Mesendoderm (in vitro differentiated cells): ENCODE measurements around the gene RAD52.
"Not testable (repeated sequence)": the region's sequence is repeated elsewhere in the genome, so short reads cannot be mapped to it uniquely, and the experiment has no call there.

Source experiments
- DNase-seq: peaks from one replicate; pipeline ENCODE4 v3.0.0; 2013
- H2AK5ac ChIP-seq: 2 replicates; pipeline ENCODE4 v1.6.1; 2013; ENCODE audit warnings: low read length, inconsistent platforms
- H2BK120ac ChIP-seq: 2 replicates; pipeline ENCODE4 v1.6.1; 2013; ENCODE audit warnings: low read depth, mild to moderate bottlenecking, low read length, moderate library complexity, mixed read lengths
- H2BK15ac ChIP-seq: replicated peaks from 2 replicates; pipeline ENCODE4 v1.6.1; 2013; ENCODE audit warnings: low read depth, mild to moderate bottlenecking, moderate library complexity
- H2BK5ac ChIP-seq: 2 replicates; pipeline ENCODE4 v1.6.1; 2013; ENCODE audit warnings: low read length, inconsistent platforms
- H3K18ac ChIP-seq: 2 replicates; pipeline ENCODE4 v1.6.1; 2013; ENCODE audit warnings: mild to moderate bottlenecking, low read length, mixed read lengths
- H3K23ac ChIP-seq: one replicate; pipeline ENCODE4 v1.6.1; 2013; ENCODE audit warnings: low read length
- H3K27ac ChIP-seq: 2 replicates; pipeline ENCODE4 v1.5.1; 2013; ENCODE audit warnings: low read depth, mild to moderate bottlenecking, inconsistent platforms, low read length, moderate library complexity
- H3K27me3 ChIP-seq: 2 replicates; pipeline ENCODE4 v1.6.1; 2013; ENCODE audit warnings: low read length, control low read depth, mild to moderate bottlenecking, inconsistent platforms; ENCODE audit not compliant: insufficient read depth, poor library complexity
- H3K36me3 ChIP-seq: 2 replicates; pipeline ENCODE4 v1.6.1; 2013; ENCODE audit warnings: low read length, inconsistent platforms; ENCODE audit not compliant: control insufficient read depth, insufficient read depth
- H3K4ac ChIP-seq: one replicate; pipeline ENCODE4 v1.6.1; 2013; ENCODE audit warnings: low read depth, mild to moderate bottlenecking, low read length, moderate library complexity
- H3K4me1 ChIP-seq: 2 replicates; pipeline ENCODE4 v1.6.1; 2013; ENCODE audit warnings: low read depth, low read length, inconsistent platforms; ENCODE audit not compliant: control insufficient read depth
- H3K4me2 ChIP-seq: 2 replicates; pipeline ENCODE4 v1.6.1; 2013; ENCODE audit warnings: low read length
- H3K4me3 ChIP-seq: 2 replicates; pipeline ENCODE4 v1.5.1; 2013; ENCODE audit warnings: mild to moderate bottlenecking, low read length
- H3K56ac ChIP-seq: one replicate; pipeline ENCODE4 v1.6.1; 2013; ENCODE audit warnings: low read length
- H3K79me1 ChIP-seq: 2 replicates; pipeline ENCODE4 v1.6.1; 2013; ENCODE audit warnings: low read length, inconsistent platforms
- H3K79me2 ChIP-seq: 2 replicates; pipeline ENCODE4 v1.6.1; 2013; ENCODE audit warnings: mild to moderate bottlenecking, low read length; ENCODE audit not compliant: control insufficient read depth, insufficient read depth
- H3K9ac ChIP-seq: 2 replicates; pipeline ENCODE4 v1.6.1; 2013; ENCODE audit warnings: low read length, inconsistent platforms
- H4K5ac ChIP-seq: one replicate; pipeline ENCODE4 v1.6.1; 2013; ENCODE audit warnings: low read length
- H4K8ac ChIP-seq: one replicate; pipeline ENCODE4 v1.6.1; 2013; ENCODE audit warnings: low read depth, mild to moderate bottlenecking, control low read depth, low read length, moderate library complexity
- WGBS: extraction: QIAGEN DNeasy Blood & Tissue Kit; methylation state at CpG from one replicate; pipeline ENCODE4 v1.1.7; 2013; ENCODE audit warnings: low lambda C conversion rate, missing lambda C conversion rate; ENCODE audit not compliant: insufficient coverage; ENCODE audit errors: extremely low coverage; 5-methylcytosine and 5-hydroxymethylcytosine counted together

The RAD52 gene

DNA sequence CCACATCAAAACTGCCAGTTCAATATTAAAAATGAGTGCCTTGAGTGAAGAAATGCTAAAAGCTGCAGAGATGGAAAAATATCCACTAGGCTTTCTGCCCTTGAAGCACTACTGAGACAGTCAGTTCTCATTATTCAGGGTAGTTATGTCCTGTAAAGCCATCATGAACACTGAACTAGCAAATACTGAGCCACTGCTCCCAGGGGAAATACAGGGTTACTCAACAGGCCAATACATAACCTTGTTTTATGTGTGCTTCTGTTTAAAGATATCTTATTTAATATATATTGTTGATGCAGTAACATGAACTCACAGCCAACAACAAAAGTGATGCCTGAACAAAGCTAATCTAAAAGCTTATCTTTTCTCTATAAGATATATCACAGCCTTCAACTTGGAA, 3.3 kb downstream of the RAD52 start:
- H3K36me3 ChIP-seq = no peaks in the 10 kb centered on the region
- DNase-seq = no peak

DNA sequence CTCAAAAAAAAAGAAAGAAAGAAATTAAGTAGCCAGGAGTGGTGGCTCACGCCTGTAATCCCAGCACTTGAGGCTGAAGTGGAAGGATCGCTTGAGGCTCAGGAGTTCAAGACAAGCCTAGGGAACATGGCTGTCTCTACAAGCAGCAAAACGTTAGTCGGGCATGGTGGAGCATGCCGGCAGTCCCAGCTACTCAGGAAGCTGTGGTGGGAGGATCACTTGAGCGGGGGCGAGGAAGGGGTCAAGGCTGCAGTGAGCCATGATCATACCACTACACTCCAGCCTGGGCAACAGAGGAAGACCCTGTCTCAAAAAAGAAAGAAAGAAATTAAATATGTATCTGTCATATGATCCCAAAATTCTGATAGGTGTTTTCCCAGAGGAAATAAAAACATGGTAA, 5.3 kb downstream of the RAD52 start:
- WGBS = no CpG with 5 or more reads among the region's 7 CpGs
- H3K4me3 ChIP-seq = no peak overlapping the region
- H2BK120ac ChIP-seq = no peak overlapping the region
- no peak overlapping the region for H3K23ac ChIP-seq
- H3K27me3 ChIP-seq = no peaks in the 10 kb centered on the region
- H2BK5ac ChIP-seq = no peak overlapping the region
- H3K18ac ChIP-seq = no peak overlapping the region
- H3K79me1 ChIP-seq = peaks cover 7% of the 10 kb centered on the region
- H3K9ac ChIP-seq = no peak overlapping the region
- H3K4ac ChIP-seq = no peak overlapping the region
- no peak overlapping the region for H2BK15ac ChIP-seq
- no peak overlapping the region for H3K56ac ChIP-seq
- DNase-seq = no peak
- H3K27ac ChIP-seq = no peak overlapping the region
- no peak overlapping the region for H2AK5ac ChIP-seq
- no peak overlapping the region for H4K8ac ChIP-seq
- H4K5ac ChIP-seq = no peak overlapping the region
- no peaks in the 10 kb centered on the region for H3K36me3 ChIP-seq
- H3K4me1 ChIP-seq = no peaks in the 10 kb centered on the region
- no peak overlapping the region for H3K4me2 ChIP-seq
- H3K79me2 ChIP-seq = peaks cover 15% of the 10 kb centered on the region

More for the DNA sequence above, 3.3 kb downstream of the RAD52 start:
- Histone ChIP-seq H3K9ac (no peak overlapping the region), H4K5ac (no peak overlapping the region), H4K8ac (no peak overlapping the region), H2AK5ac (no peak overlapping the region), H3K4ac (no peak overlapping the region), H3K4me1 (no peaks in the 10 kb centered on the region), H3K79me1 (peaks cover 7% of the 10 kb centered on the region), H3K23ac (no peak overlapping the region), H3K27ac (no peak overlapping the region), H2BK5ac (no peak overlapping the region), H3K79me2 (peaks cover 15% of the 10 kb centered on the region), H3K4me3 (no peak overlapping the region), H3K56ac (no peak overlapping the region), H2BK15ac (no peak overlapping the region), H3K4me2 (no peak overlapping the region), H3K27me3 (no peaks in the 10 kb centered on the region), H2BK120ac (no peak overlapping the region), H3K18ac (no peak overlapping the region)

DNA sequence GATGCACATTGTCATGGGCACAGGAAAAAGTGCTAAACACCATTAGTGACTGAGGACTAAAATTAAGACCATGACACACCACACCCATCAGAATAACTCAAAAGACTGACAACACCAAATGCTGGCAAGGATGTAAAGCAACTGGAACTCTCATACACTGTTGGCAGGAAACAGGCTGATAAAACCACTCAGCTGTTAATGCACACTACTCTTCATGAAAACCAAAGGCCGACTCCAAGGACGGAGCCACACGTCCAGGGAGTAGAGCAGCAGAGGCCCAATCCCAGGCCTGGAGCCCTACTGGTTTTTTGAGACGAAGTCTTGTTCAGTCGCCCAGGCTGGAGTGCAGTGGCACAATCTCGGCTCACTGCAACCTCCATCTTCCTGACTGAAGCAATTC, 6.4 kb downstream of the RAD52 start:
- Histone ChIP-seq H4K5ac (no peak overlapping the region), H3K23ac (no peak overlapping the region), H3K79me1 (peaks cover 8% of the 10 kb centered on the region), H3K4me3 (no peak overlapping the region), H3K79me2 (peaks cover 12% of the 10 kb centered on the region), H3K27ac (no peak overlapping the region), H3K36me3 (no peaks in the 10 kb centered on the region), H3K9ac (no peak overlapping the region), H3K18ac (no peak overlapping the region), H3K4me2 (no peak overlapping the region), H2BK15ac (no peak overlapping the region), H4K8ac (no peak overlapping the region), H3K4me1 (no peaks in the 10 kb centered on the region), H2BK5ac (no peak overlapping the region), H3K56ac (no peak overlapping the region), H3K4ac (no peak overlapping the region), H3K27me3 (no peaks in the 10 kb centered on the region), H2BK120ac (no peak overlapping the region), H2AK5ac (no peak overlapping the region)
- no peak for DNase-seq
- no CpG with 5 or more reads among the region's 6 CpGs for WGBS

GRCh38 chr12:938810-939209, 10.7 kb downstream of the RAD52 start:
- H4K5ac ChIP-seq = no peak overlapping the region
- no peak overlapping the region for H2BK15ac ChIP-seq
- no peaks in the 10 kb centered on the region for H3K27me3 ChIP-seq
- no peak overlapping the region for H3K18ac ChIP-seq
- H3K9ac ChIP-seq = no peak overlapping the region
- WGBS = no CpG with 5 or more reads among the region's 3 CpGs
- H3K36me3 ChIP-seq = no peaks in the 10 kb centered on the region
- no peak overlapping the region for H3K56ac ChIP-seq
- H3K4me3 ChIP-seq = no peak overlapping the region
- no peaks in the 10 kb centered on the region for H3K4me1 ChIP-seq
- H3K4me2 ChIP-seq = no peak overlapping the region
- no peak overlapping the region for H4K8ac ChIP-seq
- H3K79me1 ChIP-seq = peaks cover 11% of the 10 kb centered on the region
- no peak overlapping the region for H2AK5ac ChIP-seq
- no peak for DNase-seq
- no peak overlapping the region for H2BK120ac ChIP-seq
- H3K4ac ChIP-seq = no peak overlapping the region
- H3K27ac ChIP-seq = no peak overlapping the region
- H3K23ac ChIP-seq = no peak overlapping the region
- no peak overlapping the region for H2BK5ac ChIP-seq
- peaks cover 3% of the 10 kb centered on the region for H3K79me2 ChIP-seq

DNA sequence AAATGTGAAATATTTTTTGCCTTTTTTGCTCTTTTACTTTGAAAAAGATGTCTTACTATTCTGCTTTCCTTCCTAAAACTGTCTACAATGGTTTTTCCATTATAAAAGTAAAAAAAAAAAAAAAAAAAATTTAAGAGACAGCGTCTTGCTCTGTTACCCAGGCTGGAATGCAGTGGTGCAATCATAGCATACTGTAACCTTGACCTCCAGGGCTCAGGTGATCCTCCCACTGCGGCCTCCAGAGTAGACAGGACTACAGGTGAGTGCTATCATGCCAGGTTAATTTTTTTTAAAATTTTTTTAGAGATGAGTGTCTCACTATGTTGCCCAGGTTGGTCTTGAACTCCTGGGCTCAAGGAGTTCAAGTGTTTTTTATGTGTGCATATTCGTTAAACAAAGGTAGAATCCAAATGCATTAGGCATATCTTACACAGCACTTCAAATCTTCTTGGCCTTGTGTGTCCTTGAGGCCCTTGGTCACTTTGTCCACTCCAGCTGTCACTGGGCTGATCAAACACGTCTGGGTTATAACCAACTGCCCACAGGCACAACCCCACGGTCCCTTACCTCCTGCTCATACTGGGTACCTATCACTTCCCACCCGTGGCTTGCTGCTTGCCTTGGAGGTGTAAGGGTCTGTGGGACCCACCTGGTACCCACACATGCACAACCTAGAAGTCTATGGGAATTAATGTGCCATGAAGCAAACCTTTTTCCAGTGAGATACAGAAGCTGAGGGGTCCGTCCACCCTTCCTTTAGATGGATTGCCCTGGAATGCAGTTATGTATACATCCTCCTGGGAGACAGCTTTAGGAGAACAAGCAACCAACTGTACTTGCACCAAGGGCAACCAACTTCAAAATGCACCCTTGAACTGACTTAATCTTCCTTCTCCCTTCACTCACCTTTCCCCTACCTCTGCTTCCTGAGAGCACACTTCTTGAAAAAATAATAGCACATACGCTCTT, 12.8 kb downstream of the RAD52 start:
- Histone ChIP-seq H3K4ac (no peak overlapping the region), H2BK15ac (no peak overlapping the region), H2AK5ac (no peak overlapping the region), H3K23ac (no peak overlapping the region), H4K8ac (no peak overlapping the region), H3K36me3 (peaks cover 2% of the 10 kb centered on the region), H3K79me2 (no peaks in the 10 kb centered on the region), H3K4me1 (no peaks in the 10 kb centered on the region), H3K4me2 (no peak overlapping the region), H2BK120ac (no peak overlapping the region), H3K79me1 (peaks cover 8% of the 10 kb centered on the region), H2BK5ac (no peak overlapping the region), H3K27ac (no peak overlapping the region), H3K56ac (no peak overlapping the region), H3K9ac (no peak overlapping the region), H4K5ac (no peak overlapping the region), H3K27me3 (no peaks in the 10 kb centered on the region), H3K4me3 (no peak overlapping the region), H3K18ac (no peak overlapping the region)
- DNase-seq = no peak
- no CpG with 5 or more reads among the region's 8 CpGs for WGBS

DNA sequence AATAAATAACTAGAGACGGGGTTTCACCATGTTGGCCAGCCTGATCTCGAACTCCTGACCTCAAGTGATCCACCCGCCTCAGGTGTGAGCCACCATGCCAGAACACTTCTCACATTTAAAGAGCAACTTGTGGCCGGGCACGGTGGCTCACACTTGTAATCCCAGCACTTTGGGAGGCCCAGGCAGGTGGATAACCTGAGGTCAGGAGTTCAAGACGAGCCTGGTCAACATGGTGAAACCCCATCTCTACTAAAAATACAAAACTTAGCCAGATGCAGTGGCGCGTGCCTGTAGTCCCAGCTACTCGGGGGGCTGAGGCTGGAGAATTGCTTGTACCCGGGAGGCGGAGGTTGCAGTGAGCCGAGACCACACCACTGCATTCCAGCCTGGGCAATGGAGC, 13.6 kb downstream of the RAD52 start:
- not testable (repeated sequence) for H3K79me1 ChIP-seq, H3K27ac ChIP-seq, H3K4me1 ChIP-seq, H2BK15ac ChIP-seq, H4K5ac ChIP-seq, H2AK5ac ChIP-seq, H3K23ac ChIP-seq, DNase-seq, H3K36me3 ChIP-seq, H3K18ac ChIP-seq, H3K4ac ChIP-seq, H3K79me2 ChIP-seq, H2BK120ac ChIP-seq, H3K9ac ChIP-seq, H3K27me3 ChIP-seq, H3K4me3 ChIP-seq, H2BK5ac ChIP-seq, H4K8ac ChIP-seq, H3K4me2 ChIP-seq, H3K56ac ChIP-seq
- WGBS = no CpG with 5 or more reads among the region's 12 CpGs
